Measurements from ENCODE around the gene ACSF3. TPM values are rescaled to one million over a fixed set of nuclear protein-coding genes. Genes with fewer than 3 reads are reported as not detected.

ACSF3 gene
- total RNA-seq, 1 donor from 2014 or later = 35.7 TPM

DNA sequence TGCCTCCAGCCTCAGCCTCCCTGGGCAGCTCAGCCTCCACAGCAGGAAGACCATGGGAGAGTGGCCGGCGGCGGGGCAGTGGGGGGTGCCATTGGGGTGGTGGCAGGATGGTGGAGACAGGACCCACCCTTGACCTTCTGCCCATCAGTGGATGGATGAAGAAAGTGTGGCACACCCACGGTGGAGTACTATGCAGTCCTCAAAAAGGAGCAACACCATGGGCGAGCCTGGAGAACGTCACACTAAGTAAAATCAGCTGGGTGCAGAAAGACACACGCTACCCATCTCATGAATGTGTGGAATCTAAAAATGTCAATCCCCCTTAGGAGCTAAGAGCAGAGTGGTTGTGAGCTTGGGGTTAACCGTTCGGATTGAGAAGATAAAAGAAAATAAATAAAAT, 34.8 kb upstream of the ACSF3 start:
- Mint-ChIP-seq H3K4me1 (no peaks in the 10 kb centered on the region), H3K27me3 (ENCODE audit: low read depth) (peaks cover 21% of the 10 kb centered on the region), H3K36me3 (no peaks in the 10 kb centered on the region), H3K9me3 (no peaks in the 10 kb centered on the region), H3K27ac (no peak overlapping the region), H3K4me3 (no peak overlapping the region)
- no peak for DNase-seq (ENCODE audit: low spot score in 2 of 2, unreplicated experiment in 2 of 2)
- TF ChIP-seq, protein P1, sequence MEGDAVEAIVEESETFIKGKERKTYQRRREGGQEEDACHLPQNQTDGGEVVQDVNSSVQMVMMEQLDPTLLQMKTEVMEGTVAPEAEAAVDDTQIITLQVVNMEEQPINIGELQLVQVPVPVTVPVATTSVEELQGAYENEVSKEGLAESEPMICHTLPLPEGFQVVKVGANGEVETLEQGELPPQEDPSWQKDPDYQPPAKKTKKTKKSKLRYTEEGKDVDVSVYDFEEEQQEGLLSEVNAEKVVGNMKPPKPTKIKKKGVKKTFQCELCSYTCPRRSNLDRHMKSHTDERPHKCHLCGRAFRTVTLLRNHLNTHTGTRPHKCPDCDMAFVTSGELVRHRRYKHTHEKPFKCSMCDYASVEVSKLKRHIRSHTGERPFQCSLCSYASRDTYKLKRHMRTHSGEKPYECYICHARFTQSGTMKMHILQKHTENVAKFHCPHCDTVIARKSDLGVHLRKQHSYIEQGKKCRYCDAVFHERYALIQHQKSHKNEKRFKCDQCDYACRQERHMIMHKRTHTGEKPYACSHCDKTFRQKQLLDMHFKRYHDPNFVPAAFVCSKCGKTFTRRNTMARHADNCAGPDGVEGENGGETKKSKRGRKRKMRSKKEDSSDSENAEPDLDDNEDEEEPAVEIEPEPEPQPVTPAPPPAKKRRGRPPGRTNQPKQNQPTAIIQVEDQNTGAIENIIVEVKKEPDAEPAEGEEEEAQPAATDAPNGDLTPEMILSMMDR (IDR thresholded peaks at IDR 0.05; ENCODE audit: unreplicated experiment) = no peak

DNA sequence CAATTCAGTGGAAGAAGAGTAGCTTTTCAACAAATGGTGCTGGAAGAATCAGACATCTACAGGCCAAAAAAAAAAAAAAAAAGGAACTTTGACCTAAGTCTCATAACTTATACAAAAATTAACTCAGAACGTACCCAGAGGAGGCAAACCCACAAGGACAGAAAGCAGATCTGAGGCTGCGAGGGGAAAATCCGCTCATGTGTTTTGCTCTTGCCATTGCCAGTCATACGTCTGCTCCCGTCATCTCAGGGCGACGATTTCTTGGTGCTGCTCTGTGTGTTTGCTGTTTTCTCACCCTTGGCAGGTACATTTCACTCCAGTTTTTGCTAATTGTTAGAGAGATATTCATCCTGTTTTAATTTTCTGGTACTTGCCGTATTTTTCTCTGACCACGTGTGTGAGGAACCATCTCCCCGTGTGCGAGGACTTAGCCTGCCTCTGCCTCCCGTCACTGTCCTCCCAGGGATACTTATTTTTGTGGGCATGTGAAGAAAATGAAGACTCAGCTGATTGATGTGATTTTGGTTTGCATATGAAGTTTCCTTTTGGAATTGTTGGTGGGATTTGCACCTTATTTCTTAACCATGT, 33.4 kb upstream of the ACSF3 start:
- H3K27ac Mint-ChIP-seq = no peak overlapping the region

DNA sequence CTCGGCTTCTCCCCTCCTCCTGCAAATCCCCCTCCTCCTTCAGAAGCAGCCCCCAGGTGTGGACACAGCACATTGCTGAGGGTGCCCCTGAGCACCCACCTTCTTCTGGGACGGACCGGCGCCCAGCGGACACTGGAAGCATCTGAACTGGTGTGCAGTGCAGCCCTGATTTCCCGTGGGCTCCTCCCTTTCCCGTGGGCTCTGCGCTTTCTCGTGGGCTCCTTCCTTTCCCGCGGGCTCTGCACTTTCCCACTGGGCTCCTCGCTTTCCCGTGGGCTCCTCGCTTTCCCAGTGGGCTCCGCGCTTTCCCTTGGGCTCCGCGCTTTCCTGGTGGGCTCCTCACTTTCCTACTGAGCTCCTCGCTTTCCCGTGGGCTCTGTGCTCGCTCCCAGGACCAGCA, 32.6 kb upstream of the ACSF3 start:
- H3K4me1 Mint-ChIP-seq = peaks cover 2% of the 10 kb centered on the region
- H3K4me3 Mint-ChIP-seq = no peak overlapping the region
- no peaks in the 10 kb centered on the region for H3K36me3 Mint-ChIP-seq
- no peak for DNase-seq (ENCODE audit: low spot score in 2 of 2, unreplicated experiment in 2 of 2)
- H3K27me3 Mint-ChIP-seq (ENCODE audit: low read depth) = peaks cover 18% of the 10 kb centered on the region
- no peak overlapping the region for H3K27ac Mint-ChIP-seq
- TF ChIP-seq, protein P1 (IDR thresholded peaks at IDR 0.05; ENCODE audit: unreplicated experiment) = no peak
- H3K9me3 Mint-ChIP-seq = no peaks in the 10 kb centered on the region

More for the DNA sequence above, 33.4 kb upstream of the ACSF3 start:
- Mint-ChIP-seq H3K4me1 (no peaks in the 10 kb centered on the region), H3K27me3 (ENCODE audit: low read depth) (peaks cover 18% of the 10 kb centered on the region), H3K4me3 (no peak overlapping the region), H3K36me3 (no peaks in the 10 kb centered on the region), H3K9me3 (no peaks in the 10 kb centered on the region)
- TF ChIP-seq, protein P1 (IDR thresholded peaks at IDR 0.05; ENCODE audit: unreplicated experiment) = no peak
- DNase-seq (ENCODE audit: low spot score in 2 of 2, unreplicated experiment in 2 of 2) = no peak

DNA sequence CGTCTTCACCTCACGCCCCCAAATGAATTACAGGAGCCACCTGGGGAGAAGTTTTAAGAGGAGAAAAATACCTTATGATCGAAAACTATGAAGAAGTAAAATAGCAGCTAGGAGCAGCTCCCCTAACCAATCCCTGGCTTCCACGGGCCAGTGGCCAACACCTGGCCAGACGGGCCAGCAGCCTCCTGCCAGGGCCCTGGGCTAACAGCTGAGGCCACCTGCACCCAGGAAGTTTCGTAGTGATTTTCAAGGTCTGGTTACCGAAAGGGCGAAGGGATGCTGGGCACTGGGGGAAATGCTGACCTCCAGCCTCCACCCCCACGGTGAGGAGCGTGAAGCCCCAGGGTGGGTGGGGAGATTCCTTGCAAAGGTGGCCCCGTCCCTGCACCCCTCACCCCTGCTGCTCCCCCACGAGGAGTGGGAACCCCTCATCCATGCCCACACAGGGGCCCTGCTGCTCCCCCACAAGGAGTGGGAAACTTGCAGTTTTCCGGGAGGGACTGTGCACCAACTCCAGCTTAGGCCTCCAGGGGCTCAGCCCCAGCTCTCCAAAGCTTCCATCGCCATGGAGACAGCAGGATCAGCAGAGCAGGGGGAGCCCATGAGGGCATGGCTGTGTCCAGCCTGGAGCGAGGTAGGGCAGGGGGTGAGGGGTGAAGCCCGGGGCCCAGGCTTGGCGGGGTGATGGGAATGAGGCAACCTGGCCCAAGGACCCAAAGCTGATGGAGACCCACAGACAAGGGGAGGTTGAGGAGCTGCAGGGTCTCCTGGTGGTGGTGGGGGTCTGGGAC, 31.9 kb upstream of the ACSF3 start:
- Mint-ChIP-seq H3K36me3 (no peaks in the 10 kb centered on the region), H3K27ac (no peak overlapping the region), H3K27me3 (ENCODE audit: low read depth) (peaks cover 18% of the 10 kb centered on the region), H3K4me3 (no peak overlapping the region), H3K9me3 (no peaks in the 10 kb centered on the region), H3K4me1 (peaks cover 3% of the 10 kb centered on the region)
- no peak for DNase-seq (ENCODE audit: low spot score in 2 of 2, unreplicated experiment in 2 of 2)
- TF ChIP-seq, protein P1 (IDR thresholded peaks at IDR 0.05; ENCODE audit: unreplicated experiment) = no peak

DNA sequence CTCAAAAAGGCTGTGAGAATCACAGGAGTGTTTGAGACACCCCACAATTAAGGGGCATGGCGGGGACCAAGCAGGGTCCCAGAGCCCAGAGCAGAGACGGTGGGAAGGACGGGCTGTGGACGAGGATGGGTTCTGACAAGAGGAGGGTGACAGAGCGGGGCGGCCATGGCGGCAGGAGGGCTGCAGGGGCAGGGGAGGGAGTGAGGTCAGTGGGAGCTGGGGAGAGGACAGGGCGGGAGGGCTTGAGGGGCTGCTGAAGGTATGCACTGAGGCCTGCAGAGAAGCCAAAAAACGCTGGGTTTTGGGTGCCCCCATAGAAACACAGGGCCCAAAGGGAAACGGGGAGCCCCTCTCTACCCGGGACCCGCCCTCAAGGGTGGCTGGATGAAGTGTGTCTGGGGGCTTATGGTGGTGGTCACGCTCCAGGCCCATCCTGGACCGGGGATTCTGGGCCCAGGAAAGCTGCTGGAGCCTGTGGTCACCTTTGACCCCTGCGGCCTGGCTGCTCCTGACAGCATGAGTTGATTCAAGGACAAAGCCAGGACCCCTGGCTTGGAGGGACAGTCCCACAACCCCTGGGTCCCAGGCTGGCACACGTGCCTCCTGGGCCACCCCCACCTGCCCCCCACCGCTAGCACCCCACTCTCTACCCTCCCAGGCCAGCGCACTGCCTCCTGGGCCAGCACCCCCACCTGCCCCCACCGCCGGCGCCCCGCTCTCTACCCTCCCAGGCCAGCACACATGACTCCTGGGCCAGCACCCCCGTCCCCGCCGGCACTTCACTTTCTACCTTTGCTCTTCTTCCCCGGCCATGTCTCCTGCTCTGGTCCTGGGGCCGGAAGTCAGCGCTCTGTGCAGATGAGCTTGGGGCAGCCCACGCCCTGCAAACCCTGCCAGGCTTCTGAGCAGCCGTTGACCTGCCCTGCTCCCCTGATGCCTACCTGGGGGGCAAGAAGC, 31.0 kb upstream of the ACSF3 start:
- peaks cover 6% of the 10 kb centered on the region for H3K4me1 Mint-ChIP-seq
- no peaks in the 10 kb centered on the region for H3K36me3 Mint-ChIP-seq
- H3K4me3 Mint-ChIP-seq = no peak overlapping the region
- no peak overlapping the region for H3K27ac Mint-ChIP-seq
- H3K27me3 Mint-ChIP-seq (ENCODE audit: low read depth) = peaks cover 16% of the 10 kb centered on the region
- TF ChIP-seq, protein P1 (IDR thresholded peaks at IDR 0.05; ENCODE audit: unreplicated experiment) = no peak
- DNase-seq (ENCODE audit: low spot score in 2 of 2, unreplicated experiment in 2 of 2) = no peak
- H3K9me3 Mint-ChIP-seq = no peaks in the 10 kb centered on the region
